Measurements from ENCODE around the gene SLC35E4.
"Not testable (repeated sequence)": the region's sequence is repeated elsewhere in the genome, so short reads cannot be mapped to it uniquely, and the experiment has no call there.

The SLC35E4 gene

DNA sequence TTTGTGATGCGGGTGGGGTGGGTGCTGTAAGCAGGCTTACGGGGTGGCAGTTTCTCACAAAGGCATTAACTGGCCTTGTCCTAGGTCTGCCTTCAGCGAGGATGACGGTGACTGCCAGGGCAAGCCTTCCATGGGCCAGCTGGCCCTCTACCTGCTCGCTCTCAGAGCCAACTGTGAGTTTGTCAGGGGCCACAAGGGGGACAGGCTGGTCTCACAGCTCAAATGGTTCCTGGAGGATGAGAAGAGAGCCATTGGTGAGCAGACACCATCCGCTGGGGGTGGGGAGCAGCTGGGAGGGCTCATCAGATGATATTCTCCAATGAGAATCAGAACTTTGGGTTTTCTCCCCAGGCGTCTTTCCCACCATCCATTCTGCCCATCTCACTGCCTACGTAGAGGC is 22.8 kb upstream of the SLC35E4 start:
- DNase-seq, result no peak

- DNase-seq, result no peak
Measured at GRCh38 chr22:30614268-30614667, 21.3 kb upstream of the SLC35E4 start.

- DNase-seq, result no peak
Measured at GRCh38 chr22:30614879-30615278, 20.7 kb upstream of the SLC35E4 start.

DNA sequence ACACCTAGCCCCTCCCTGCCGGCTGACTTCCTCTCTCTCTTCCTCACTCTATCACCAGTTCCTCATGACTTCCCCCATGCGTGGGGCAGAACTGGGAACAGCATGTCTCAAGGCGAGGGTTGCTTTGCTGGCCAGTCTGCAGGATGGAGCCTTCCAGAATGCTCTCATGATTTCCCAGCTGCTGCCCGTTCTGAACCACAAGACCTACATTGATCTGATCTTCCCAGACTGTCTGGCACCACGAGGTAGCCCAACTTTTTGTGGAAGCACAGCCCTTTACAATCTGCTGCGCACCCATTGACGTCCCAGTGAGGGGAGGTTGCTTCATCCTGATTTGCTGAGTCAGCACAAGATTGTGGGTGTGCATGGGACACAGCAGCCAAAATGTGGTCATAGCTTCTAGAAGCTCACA is 20.0 kb upstream of the SLC35E4 start:
- DNase-seq, result no peak

DNA sequence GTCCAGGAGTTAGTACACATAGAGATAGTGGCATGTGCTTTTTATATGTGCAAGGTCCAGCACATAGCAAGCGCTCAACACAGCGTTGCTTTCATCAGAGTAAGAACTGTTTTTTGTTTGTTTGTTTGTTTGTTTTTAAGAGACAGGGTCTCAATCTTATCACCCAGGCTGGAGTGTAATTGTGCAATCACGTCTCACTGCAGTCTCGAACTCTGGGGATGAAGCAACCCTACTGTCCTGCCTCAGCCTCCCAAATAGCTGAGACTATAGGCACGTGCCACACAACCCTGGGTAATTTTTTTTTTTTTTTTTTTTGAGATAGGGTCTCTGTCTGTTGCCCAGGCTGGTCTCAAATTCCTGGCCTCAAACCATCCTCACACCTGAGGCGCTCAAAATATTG is 17.8 kb upstream of the SLC35E4 start:
- no peak for DNase-seq

DNA sequence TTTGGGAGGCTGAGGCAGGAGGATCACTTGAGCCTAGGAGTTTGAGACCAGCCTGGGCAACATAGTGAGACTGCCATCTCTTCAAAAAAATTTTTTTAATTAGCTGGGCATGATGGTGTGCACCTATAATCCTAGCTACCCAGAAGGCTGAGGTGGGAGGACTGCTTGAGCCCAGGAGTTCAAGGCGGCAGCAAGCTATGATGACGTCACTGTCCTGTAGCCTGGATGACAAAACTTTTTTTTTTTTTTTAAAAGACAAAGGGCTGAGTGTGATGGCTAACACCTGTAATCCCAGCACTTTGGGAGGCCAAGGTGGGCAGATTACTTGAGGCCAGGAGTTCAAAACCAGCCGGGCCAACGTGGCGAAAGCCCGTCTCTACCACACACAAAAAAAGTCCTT is 15.7 kb upstream of the SLC35E4 start:
- DNase-seq, result not testable (repeated sequence)

DNA sequence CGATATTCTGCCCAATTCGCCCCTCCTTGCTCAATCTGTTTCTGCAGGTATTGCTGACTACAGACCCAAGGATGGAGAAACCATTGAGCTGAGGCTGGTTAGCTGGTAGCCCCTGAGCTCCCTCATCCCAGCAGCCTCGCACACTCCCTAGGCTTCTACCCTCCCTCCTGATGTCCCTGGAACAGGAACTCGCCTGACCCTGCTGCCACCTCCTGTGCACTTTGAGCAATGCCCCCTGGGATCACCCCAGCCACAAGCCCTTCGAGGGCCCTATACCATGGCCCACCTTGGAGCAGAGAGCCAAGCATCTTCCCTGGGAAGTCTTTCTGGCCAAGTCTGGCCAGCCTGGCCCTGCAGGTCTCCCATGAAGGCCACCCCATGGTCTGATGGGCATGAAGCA is 9.2 kb upstream of the SLC35E4 start:
- no peak for DNase-seq

DNA sequence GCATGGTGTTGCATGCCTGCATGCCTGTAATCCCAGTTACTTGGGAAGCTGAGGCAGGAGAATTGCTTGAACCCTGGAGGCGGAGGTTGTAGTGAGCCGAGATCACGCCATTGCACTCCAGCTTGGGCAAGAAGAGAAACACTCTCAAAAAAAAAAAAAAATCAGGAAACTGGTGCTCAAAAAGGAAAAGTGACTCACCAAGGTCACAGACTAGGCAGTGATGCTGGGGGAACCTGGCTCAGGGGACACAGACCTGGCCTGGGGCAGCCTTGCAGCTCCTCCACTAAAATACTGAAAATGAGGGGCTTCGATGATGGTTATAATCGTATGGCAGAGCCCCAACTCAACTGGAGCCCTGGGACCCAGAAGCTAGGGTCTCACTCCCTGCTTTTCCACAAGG is 8.1 kb upstream of the SLC35E4 start:
- DNase-seq, result no peak

- no peak for DNase-seq
Measured at GRCh38 chr22:30628491-30628890, 7.1 kb upstream of the SLC35E4 start.

GRCh38 chr22:30631469-30631868 is 4.1 kb upstream of the SLC35E4 start:
- not testable (repeated sequence) for DNase-seq

DNA sequence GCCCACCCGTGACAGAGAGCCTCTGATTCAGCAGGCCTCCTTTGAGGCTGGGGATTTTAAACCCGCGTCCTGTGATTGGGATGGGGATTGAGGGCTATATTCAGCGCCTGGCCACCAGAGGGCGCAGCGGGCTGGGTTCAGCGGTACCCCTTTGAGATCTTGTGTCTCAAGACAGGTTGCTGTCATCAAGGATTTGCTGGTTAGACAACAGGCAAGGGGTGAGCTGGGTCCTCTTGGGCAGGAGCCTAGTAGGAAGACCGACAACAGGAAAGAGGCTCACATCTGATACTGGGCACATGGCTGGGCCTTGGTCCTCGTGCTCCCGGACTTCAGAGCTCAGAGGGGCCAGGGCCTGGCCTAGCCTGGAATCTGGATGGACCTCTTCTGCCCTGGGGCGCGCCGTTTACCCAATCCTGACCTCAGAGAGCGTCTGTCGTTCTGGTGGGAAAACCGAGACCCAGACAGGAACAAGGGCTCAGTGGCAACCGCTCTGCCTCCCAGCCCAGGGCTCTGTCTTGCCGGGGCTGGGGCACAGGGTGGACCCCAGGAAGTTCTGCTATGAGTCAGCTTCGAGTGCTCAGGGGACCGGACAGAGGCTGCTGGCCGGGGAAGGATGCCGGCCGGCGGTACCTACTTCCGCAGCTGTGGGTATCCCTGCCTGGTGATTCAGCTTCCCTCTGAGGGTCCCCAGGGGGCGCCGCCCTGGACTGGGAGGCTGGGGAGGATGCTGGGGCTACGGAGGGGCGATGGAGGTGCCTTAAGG is 929 bp upstream of the SLC35E4 start:
- DNase-seq, result peak; percentile 94

DNA sequence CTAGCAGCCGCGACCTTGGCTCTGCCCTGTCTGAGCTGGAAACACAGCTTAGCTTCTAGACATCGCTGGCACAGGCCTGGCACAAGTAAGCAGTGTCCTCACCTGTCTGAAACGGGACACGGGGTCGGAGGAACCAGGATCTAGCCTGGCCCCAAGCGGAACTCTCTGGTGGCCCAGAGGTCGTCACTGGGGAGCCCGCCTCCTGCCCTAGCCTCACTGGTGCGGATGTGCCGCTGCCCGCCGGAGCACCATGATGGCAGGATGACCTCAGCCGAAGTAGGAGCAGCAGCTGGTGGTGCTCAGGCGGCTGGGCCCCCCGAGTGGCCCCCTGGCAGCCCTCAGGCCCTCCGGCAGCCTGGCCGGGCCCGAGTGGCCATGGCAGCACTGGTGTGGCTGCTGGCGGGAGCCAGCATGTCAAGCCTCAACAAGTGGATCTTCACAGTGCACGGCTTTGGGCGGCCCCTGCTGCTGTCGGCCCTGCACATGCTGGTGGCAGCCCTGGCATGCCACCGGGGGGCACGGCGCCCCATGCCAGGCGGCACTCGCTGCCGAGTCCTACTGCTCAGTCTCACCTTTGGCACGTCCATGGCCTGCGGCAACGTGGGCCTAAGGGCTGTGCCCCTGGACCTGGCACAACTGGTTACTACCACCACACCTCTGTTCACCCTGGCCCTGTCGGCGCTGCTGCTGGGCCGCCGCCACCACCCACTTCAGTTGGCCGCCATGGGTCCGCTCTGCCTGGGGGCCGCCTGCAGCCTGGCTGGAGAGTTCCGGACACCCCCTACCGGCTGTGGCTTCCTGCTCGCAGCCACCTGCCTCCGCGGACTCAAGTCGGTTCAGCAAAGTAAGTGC is 871 bp downstream of the SLC35E4 start:
- DNase-seq, result no peak

DNA sequence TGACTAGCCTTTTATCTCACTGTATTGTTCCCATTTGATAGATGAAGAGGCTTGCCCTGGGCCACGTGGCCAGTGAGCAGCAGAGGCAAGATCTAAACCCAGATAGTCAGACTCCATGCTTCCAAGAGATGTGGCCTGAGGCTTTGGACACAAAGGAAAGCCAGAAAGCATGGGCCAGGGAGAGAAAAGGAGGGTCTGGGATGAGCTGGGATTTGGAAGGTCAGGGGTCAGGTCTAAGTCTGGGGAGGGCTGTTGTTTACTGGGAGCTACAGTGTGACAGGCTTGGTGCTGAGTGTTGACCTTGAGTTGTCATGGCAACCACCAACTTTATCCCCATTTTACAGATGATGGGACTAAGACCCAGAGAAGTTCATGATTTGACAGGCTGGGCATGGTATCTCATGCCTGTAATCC is 2.1 kb downstream of the SLC35E4 start:
- DNase-seq, result no peak

GRCh38 chr22:30640361-30640760 is 4.8 kb downstream of the SLC35E4 start:
- no peak for DNase-seq

- no peak for DNase-seq
Measured at GRCh38 chr22:30640839-30641430, 5.4 kb downstream of the SLC35E4 start.

- no peak for DNase-seq
Measured at GRCh38 chr22:30643055-30643875, 7.7 kb downstream of the SLC35E4 start.

GRCh38 chr22:30646518-30647160 is 11.1 kb downstream of the SLC35E4 start:
- DNase-seq, result no peak

- DNase-seq, result no peak
Measured at GRCh38 chr22:30647536-30647935, 12.0 kb downstream of the SLC35E4 start.

- DNase-seq, result no peak
Measured at GRCh38 chr22:30648825-30649224, 13.2 kb downstream of the SLC35E4 start.

DNA sequence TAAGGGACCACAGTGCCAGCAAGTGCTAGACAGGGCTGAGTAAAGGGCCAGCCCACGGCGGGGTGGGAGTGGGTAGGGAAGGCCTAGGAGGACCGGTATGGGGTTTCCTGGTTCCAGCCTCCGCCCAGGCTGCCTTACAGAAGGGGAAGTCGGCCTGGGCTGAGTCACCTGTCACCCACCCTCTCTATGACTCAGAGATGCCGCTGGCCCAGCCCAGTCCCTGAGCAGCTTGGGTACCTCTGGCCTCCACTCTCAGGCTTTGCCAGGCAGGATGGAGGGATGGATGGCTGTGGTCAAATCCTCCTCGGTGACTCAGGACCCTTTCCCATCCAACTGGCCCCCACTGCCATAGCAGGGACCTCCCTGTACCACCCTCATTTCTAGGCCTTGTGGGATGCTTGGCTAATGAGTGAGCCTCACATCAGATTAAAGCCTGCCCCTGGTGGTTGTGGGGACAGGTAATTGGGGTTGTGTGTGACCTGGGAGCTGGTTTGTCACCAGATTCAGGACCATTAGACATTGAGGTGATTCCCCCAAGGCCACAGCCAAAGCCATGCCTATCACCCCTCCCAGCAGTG is 13.9 kb downstream of the SLC35E4 start:
- DNase-seq, result peak; percentile 89

DNA sequence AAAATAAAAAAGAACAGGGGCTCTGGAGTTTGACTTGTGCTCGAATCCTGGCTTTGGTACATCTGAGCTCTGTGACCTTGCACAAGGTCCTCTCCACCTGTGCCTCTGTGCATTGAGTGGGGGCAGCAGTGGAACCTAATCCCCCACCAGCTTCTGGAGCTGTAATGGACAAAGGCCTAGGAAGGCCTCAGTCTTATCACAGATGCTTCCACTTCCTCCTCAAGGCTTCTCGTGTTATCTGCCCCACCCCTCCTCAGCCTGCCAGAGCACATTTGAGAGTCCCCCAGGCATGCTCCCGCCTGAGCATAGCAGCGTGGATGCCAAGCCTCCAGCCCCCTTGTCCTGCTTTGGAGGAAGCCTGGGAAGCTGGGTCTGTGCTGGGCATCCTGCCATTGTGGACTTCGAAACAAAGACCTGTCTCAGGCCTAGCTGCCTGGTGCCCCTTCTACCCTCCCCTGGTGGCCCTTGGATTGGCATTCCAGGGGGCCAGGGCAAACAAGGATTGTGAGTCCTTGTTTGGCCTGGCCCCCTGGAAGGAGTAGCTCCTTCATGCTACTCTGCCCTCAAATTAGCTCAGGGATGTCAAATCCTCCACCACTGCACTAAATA is 15.0 kb downstream of the SLC35E4 start:
- no peak for DNase-seq

GRCh38 chr22:30652852-30653251 is 17.3 kb downstream of the SLC35E4 start:
- no peak for DNase-seq
